Neural progenitor cell (in vitro differentiated cells): ENCODE data around the gene COL8A1.

ENCODE experiments used
- EZH2 ChIP-seq: fragments of 200-600 bp; sonication (generic); IDR thresholded peaks from 2 replicates; pipeline ENCODE4 v1.6.1; 2017; ENCODE audit warnings: antibody characterized with exemption, mild to moderate bottlenecking, moderate library complexity
- EZH2phosphoT487 ChIP-seq: fragments of 200-600 bp; sonication (generic); IDR thresholded peaks from 2 replicates; pipeline ENCODE4 v1.6.1; 2017; ENCODE audit warnings: antibody characterized with exemption
- TF ChIP-seq, protein P1 (sequence below): fragments of 200-600 bp; sonication (generic); IDR thresholded peaks from 2 replicates; pipeline ENCODE4 v1.5.1; 2017; ENCODE audit warnings: antibody characterized with exemption, mild to moderate bottlenecking

DNA sequence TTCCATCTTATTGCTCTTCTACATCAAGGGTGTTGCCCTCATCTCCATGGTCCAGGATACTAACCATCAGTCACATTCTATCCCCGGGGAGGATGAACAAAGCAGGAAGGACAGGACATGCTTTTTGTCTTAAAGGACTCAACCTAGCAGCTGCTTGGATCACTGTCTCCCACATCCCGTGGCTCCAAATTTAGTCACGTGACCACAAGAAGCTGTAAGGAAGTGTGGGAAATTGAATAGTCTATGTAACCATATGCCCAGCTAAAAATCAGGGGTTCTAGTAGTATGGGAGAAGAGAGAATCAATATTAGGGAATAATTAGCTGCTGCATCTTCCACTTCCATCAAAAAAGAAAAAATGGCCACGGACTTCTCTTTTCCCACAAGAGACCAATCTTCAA, 161.0 kb downstream of the COL8A1 start:
- TF ChIP-seq, protein P1, sequence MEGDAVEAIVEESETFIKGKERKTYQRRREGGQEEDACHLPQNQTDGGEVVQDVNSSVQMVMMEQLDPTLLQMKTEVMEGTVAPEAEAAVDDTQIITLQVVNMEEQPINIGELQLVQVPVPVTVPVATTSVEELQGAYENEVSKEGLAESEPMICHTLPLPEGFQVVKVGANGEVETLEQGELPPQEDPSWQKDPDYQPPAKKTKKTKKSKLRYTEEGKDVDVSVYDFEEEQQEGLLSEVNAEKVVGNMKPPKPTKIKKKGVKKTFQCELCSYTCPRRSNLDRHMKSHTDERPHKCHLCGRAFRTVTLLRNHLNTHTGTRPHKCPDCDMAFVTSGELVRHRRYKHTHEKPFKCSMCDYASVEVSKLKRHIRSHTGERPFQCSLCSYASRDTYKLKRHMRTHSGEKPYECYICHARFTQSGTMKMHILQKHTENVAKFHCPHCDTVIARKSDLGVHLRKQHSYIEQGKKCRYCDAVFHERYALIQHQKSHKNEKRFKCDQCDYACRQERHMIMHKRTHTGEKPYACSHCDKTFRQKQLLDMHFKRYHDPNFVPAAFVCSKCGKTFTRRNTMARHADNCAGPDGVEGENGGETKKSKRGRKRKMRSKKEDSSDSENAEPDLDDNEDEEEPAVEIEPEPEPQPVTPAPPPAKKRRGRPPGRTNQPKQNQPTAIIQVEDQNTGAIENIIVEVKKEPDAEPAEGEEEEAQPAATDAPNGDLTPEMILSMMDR = no peak
- TF ChIP-seq EZH2 (no peak), EZH2phosphoT487 (no peak)
